Right kidney (tissue), 1 donor: ENCODE data around the gene DPYD.

Experiments
- DNase-seq: peaks from one replicate; pipeline ENCODE4 v3.0.0-alpha.2; 2016

DPYD gene

GRCh38 chr1:97138515-97139032 lies 782.3 kb downstream of the DPYD start:
- DNase-seq, result no peak

GRCh38 chr1:97137862-97138514 lies 782.8 kb downstream of the DPYD start:
- peak; percentile 11 for DNase-seq

- no peak for DNase-seq
These were observed 783.8 kb downstream of the DPYD start for GRCh38 chr1:97136996-97137395.

GRCh38 chr1:97135972-97136371 lies 784.9 kb downstream of the DPYD start:
- no peak for DNase-seq

GRCh38 chr1:97128426-97128825 lies 792.4 kb downstream of the DPYD start:
- no peak for DNase-seq

- DNase-seq, result no peak
These were observed 797.0 kb downstream of the DPYD start for GRCh38 chr1:97123717-97124431.

GRCh38 chr1:97120806-97121205 lies 800.0 kb downstream of the DPYD start:
- no peak for DNase-seq

GRCh38 chr1:97119260-97120158 lies 801.3 kb downstream of the DPYD start:
- no peak for DNase-seq

GRCh38 chr1:97114842-97115241 lies 806.0 kb downstream of the DPYD start:
- no peak for DNase-seq

GRCh38 chr1:97112442-97112841 lies 808.4 kb downstream of the DPYD start:
- DNase-seq, result no peak

GRCh38 chr1:97108179-97108578 lies 812.7 kb downstream of the DPYD start:
- no peak for DNase-seq

- no peak for DNase-seq
These were observed 815.3 kb downstream of the DPYD start for GRCh38 chr1:97105531-97105930.

- no peak for DNase-seq
These were observed 819.3 kb downstream of the DPYD start for GRCh38 chr1:97101509-97101908.

- no peak for DNase-seq
These were observed 823.4 kb downstream of the DPYD start for GRCh38 chr1:97097404-97097925.

- DNase-seq, result no peak
These were observed 825.1 kb downstream of the DPYD start for GRCh38 chr1:97095764-97096163.

GRCh38 chr1:97094247-97094972 lies 826.4 kb downstream of the DPYD start:
- no peak for DNase-seq

- DNase-seq, result no peak
These were observed 827.1 kb downstream of the DPYD start for GRCh38 chr1:97093741-97094140.

- DNase-seq, result no peak
These were observed 828.0 kb downstream of the DPYD start for GRCh38 chr1:97092824-97093223.

GRCh38 chr1:97091679-97092078 lies 829.2 kb downstream of the DPYD start:
- no peak for DNase-seq

GRCh38 chr1:97091263-97091662 lies 829.6 kb downstream of the DPYD start:
- DNase-seq, result no peak

- no peak for DNase-seq
These were observed 830.1 kb downstream of the DPYD start for GRCh38 chr1:97090725-97091124.

GRCh38 chr1:97089173-97089572 lies 831.7 kb downstream of the DPYD start:
- DNase-seq, result no peak
